Muscle of arm (tissue), 12 donors: ENCODE measurements around the gene FSD1. TPM values are rescaled to one million over a fixed set of nuclear protein-coding genes. Genes with fewer than 3 reads are reported as not detected.
A peak's percentile ranks its signal among the peaks of the same experiment; 100 is the strongest.
"Not testable (repeated sequence)": the region's sequence is repeated elsewhere in the genome, so short reads cannot be mapped to it uniquely, and the experiment has no call there.

Experiments used
- DNase-seq: peaks from one replicate; pipeline ENCODE4 v3.0.0-alpha.2; 2013
- polyA plus RNA-seq, 12 donors: library from polyadenylated mRNA; unstranded; fragments of 120-200 nt; gene quantifications; one replicate each; pipeline ENCODE4 v1.2.1, GENCODE V29; 2013; ENCODE audit not compliant: insufficient read length in 12 of 12

FSD1 gene
- polyA plus RNA-seq, 12 donors, result 0.88 to 13.6 (median 2.2) TPM; not detected in 1

GRCh38 chr19:4343370-4344307, 39.2 kb downstream of the FSD1 start, which contains the start of gene MPND:
MPND (plus strand) TSS chr19:4343562; CDS start chr19:4343594, 32 bp downstream.
- peak; percentile 93 for DNase-seq

GRCh38 chr19:4345342-4346019, 41.1 kb downstream of the FSD1 start:
- DNase-seq, result no peak

GRCh38 chr19:4346020-4346383, 41.6 kb downstream of the FSD1 start:
- no peak for DNase-seq

GRCh38 chr19:4347521-4347920, 43.1 kb downstream of the FSD1 start:
- DNase-seq, result no peak

GRCh38 chr19:4349225-4349624, 44.8 kb downstream of the FSD1 start:
- DNase-seq, result not testable (repeated sequence)

- no peak for DNase-seq
These were observed 45.7 kb downstream of the FSD1 start for GRCh38 chr19:4350111-4350510.

GRCh38 chr19:4350726-4351125, 46.3 kb downstream of the FSD1 start:
- DNase-seq, result no peak

- DNase-seq, result peak; percentile 62
These were observed 48.3 kb downstream of the FSD1 start for GRCh38 chr19:4352701-4353121.

GRCh38 chr19:4354282-4354681, 49.9 kb downstream of the FSD1 start:
- no peak for DNase-seq

GRCh38 chr19:4354897-4355296, 50.5 kb downstream of the FSD1 start:
- DNase-seq, result no peak

- DNase-seq, result no peak
These were observed 52.8 kb downstream of the FSD1 start for GRCh38 chr19:4357095-4357797.

- DNase-seq, result no peak
These were observed 53.5 kb downstream of the FSD1 start for GRCh38 chr19:4357921-4358326.

- DNase-seq, result no peak
These were observed 54.6 kb downstream of the FSD1 start for GRCh38 chr19:4358709-4359626.

- DNase-seq, result no peak
These were observed 55.2 kb downstream of the FSD1 start for GRCh38 chr19:4359627-4360000.

GRCh38 chr19:4360081-4360569, 55.7 kb downstream of the FSD1 start:
- DNase-seq, result no peak

- no peak for DNase-seq
These were observed 56.3 kb downstream of the FSD1 start for GRCh38 chr19:4360641-4361151.

- no peak for DNase-seq
These were observed 57.0 kb downstream of the FSD1 start for GRCh38 chr19:4361152-4362046.

- no peak for DNase-seq
These were observed 57.9 kb downstream of the FSD1 start for GRCh38 chr19:4362101-4362828.
